MCF 10A (cell line): Measurements from ENCODE around the gene EFNA2. TPM values are rescaled to one million over a fixed set of nuclear protein-coding genes. Genes with fewer than 3 reads are reported as not detected.

ENCODE experiments used
- BruUV-seq: library from RNA; stranded (reverse); fragments of 400-500 nt; replicated peaks from 2 replicates; lab custom pipeline; 2021; lab: Mats Ljungman, UMichigan
- CTCF ChIA-PET: fragments of 300-600 bp; sonication (Branson Sonifier 250); formaldehyde crosslinking; extraction: SDS; loops from one replicate; lab custom pipeline; 2021; ENCODE audit warnings: antibody characterized with exemption, inconsistent platforms; lab: Yijun Ruan, JAX
- POLR2A ChIA-PET: fragments of 300-600, 350-650 bp; sonication (Branson Sonifier 250); formaldehyde crosslinking; extraction: SDS; loops from one replicate; lab custom pipeline; 2020; ENCODE audit warnings: antibody characterized with exemption, inconsistent platforms; lab: Yijun Ruan, JAX
- DNase-seq: peaks from one replicate; pipeline ENCODE4 v3.0.0-alpha.2; 2018; ENCODE audit not compliant: unreplicated experiment
- H3K27ac Mint-ChIP-seq: one replicate; pipeline ENCODE4 v1.8.0; 2022; ENCODE audit warnings: mild to moderate bottlenecking, low read depth, mixed read lengths; ENCODE audit not compliant: unreplicated experiment
- H3K27me3 Mint-ChIP-seq: one replicate; pipeline ENCODE4 v1.8.0; 2022; ENCODE audit warnings: mixed read lengths; ENCODE audit not compliant: insufficient read depth, unreplicated experiment
- H3K36me3 Mint-ChIP-seq: one replicate; pipeline ENCODE4 v1.8.0; 2022; ENCODE audit warnings: mild to moderate bottlenecking, moderate library complexity, mixed read lengths; ENCODE audit not compliant: insufficient read depth, unreplicated experiment
- H3K4me1 Mint-ChIP-seq: one replicate; pipeline ENCODE4 v1.8.0; 2022; ENCODE audit warnings: mixed read lengths; ENCODE audit not compliant: insufficient read depth, unreplicated experiment
- H3K4me3 Mint-ChIP-seq: one replicate; pipeline ENCODE4 v1.8.0; 2022; ENCODE audit warnings: mild to moderate bottlenecking, moderate library complexity, mixed read lengths; ENCODE audit not compliant: unreplicated experiment
- H3K9me3 Mint-ChIP-seq: one replicate; pipeline ENCODE4 v1.8.0; 2022; ENCODE audit warnings: mixed read lengths; ENCODE audit not compliant: unreplicated experiment
- intact Hi-C: fragments of 100-400 bp; cut with micrococcal nuclease; formaldehyde crosslinking; loops from 2 replicates; pipeline ENCODE4 v1.14.1; 2022
- total RNA-seq: library from RNA; stranded (reverse); gene quantifications from 2 replicates; pipeline ENCODE4 v1.2.3, GENCODE V29; 2022
- TF ChIP-seq, protein P1 (sequence below): fragments of 200-600 bp; IDR thresholded peaks from one replicate; pipeline ENCODE4 v1.8.0; 2022; ENCODE audit warnings: antibody characterized with exemption, mild to moderate bottlenecking; ENCODE audit not compliant: unreplicated experiment

Gene EFNA2
- total RNA-seq, 1 experiment from 2014 or later: not detected

DNA sequence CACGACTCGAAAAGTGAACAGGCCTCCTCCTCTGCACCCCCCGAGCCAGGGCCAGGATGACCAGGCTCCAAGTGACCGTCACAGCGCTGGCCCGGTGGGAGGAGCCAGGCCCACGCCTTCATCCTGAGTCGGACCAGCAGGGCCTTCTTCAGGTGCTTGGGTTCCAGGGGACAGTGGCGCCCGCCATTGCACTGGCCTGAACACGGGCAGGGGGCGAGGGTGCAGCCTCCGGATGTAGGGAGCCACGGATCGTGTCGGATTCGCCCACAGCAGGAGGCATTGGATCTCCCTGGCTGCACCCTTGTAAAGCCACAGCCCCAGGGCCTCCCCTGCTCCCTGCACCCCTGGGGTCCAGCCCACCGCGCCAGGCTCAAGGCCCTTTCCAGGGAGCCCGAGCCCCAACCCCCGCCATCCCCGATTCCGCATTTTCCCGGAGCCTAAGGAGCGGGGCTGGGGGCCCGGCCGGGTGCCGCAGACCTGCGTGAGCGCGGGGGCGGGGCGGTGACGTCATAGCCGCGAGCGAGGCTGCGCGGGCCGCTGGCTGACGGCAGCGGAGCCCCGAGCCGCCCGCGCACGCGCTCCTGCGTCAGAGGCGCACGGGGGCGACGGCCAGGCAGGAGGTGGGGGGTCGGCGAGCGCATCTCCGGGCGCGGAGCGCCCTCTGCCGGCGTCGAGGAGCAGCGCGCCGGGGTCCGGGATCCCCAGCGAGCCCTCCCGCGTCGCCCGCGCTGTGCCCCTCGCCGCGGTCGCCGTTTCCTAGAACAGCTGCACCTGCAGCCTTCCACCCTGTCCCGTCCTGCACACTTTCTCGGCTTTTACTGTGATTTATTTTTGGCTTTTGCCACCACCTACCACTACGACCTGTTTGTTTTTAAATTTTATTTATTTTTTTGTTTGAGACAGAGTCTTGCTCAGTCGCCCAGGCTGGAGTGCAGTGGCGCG, 45.6 kb upstream of the EFNA2 start:
- intact Hi-C loops: no loop called here
- Mint-ChIP-seq H3K4me3 (peak overlapping the region; percentile 74), H3K4me1 (peaks cover 10% of the 10 kb centered on the region), H3K27ac (no peak overlapping the region), H3K27me3 (no peaks in the 10 kb centered on the region), H3K9me3 (no peaks in the 10 kb centered on the region), H3K36me3 (peaks cover 7% of the 10 kb centered on the region)
- no TSS peak for BruUV-seq
- ChIA-PET CTCF (interaction anchor here (0.6 to 2.3 kb wide), 7 partner anchors 13 to 407 kb away, joined by 3 to 14 read pairs (median 4); no protein-coding TSS in a partner anchor), POLR2A (interaction anchor here (1.2 to 8.2 kb wide), 4 partner anchors 13 to 137 kb away, joined by 3 to 240 read pairs (median 8); partner anchors contain the start of gene CIRBP)
- TF ChIP-seq, protein P1, sequence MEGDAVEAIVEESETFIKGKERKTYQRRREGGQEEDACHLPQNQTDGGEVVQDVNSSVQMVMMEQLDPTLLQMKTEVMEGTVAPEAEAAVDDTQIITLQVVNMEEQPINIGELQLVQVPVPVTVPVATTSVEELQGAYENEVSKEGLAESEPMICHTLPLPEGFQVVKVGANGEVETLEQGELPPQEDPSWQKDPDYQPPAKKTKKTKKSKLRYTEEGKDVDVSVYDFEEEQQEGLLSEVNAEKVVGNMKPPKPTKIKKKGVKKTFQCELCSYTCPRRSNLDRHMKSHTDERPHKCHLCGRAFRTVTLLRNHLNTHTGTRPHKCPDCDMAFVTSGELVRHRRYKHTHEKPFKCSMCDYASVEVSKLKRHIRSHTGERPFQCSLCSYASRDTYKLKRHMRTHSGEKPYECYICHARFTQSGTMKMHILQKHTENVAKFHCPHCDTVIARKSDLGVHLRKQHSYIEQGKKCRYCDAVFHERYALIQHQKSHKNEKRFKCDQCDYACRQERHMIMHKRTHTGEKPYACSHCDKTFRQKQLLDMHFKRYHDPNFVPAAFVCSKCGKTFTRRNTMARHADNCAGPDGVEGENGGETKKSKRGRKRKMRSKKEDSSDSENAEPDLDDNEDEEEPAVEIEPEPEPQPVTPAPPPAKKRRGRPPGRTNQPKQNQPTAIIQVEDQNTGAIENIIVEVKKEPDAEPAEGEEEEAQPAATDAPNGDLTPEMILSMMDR: peak; percentile 88
- DNase-seq: peak; percentile 82

GRCh38 chr19:1240925-1241324, 44.7 kb upstream of the EFNA2 start:
- peaks cover 7% of the 10 kb centered on the region for H3K36me3 Mint-ChIP-seq
- H3K4me1 Mint-ChIP-seq: peaks cover 10% of the 10 kb centered on the region
- DNase-seq: no peak
- TF ChIP-seq, protein P1: no peak
- intact Hi-C loops: no loop called here
- ChIA-PET CTCF (interaction anchor here (0.6 to 2.3 kb wide), 7 partner anchors 23 to 222 kb away, joined by 3 to 14 read pairs (median 4); no protein-coding TSS in a partner anchor), POLR2A (interaction anchor here (0.6 to 8.2 kb wide), 11 partner anchors 12 to 214 kb away, joined by 3 to 240 read pairs (median 4); partner anchors contain the start of genes CIRBP, CNN2 and FAM174C)
- no peaks in the 10 kb centered on the region for H3K9me3 Mint-ChIP-seq
- peak overlapping the region; percentile 71 for H3K4me3 Mint-ChIP-seq
- H3K27me3 Mint-ChIP-seq: no peaks in the 10 kb centered on the region
- BruUV-seq: no TSS peak
- peak overlapping the region; percentile 75 for H3K27ac Mint-ChIP-seq

DNA sequence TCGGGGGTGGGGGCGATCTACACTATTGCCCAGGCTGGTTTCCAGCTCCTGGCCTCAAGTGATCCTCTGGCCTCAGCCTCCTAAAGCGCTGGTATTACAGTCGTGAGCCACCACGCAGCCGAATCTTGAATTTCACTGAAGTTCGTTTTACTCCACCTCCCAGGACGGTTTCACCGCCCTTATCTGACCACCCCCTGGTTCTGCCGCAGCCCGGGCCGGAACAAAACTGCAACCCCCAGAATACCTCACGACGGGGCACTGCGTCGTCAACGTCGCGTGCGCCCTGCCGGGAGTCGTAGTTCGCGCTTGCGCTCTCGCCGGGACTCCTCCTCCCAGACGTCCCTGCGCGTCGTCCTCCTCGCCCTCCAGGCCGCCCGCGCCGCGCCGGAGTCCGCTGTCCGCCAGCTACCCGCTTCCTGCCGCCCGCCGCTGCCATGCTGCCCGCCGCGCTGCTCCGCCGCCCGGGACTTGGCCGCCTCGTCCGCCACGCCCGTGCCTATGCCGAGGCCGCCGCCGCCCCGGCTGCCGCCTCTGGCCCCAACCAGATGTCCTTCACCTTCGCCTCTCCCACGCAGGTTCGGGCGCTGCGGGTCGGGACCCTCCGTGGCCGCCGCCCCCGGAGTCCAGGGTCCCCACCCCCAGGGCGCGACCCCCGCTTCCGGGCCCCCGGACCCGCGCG, 44.1 kb upstream of the EFNA2 start, which contains the start of gene ATP5F1D:
TSS of gene ATP5F1D (plus strand) at position 335 of the 679 bp plus-strand sequence. CDS start at position 435, 100 bp downstream.
- peaks cover 10% of the 10 kb centered on the region for H3K4me1 Mint-ChIP-seq
- ChIA-PET POLR2A (interaction anchor here (0.6 to 8.2 kb wide), 13 partner anchors 11 to 215 kb away, joined by 3 to 240 read pairs (median 5); partner anchors contain the start of genes CIRBP, CNN2 and FAM174C), CTCF (interaction anchor here (0.6 to 2.3 kb wide), 8 partner anchors 24 to 222 kb away, joined by 3 to 14 read pairs (median 4); partner anchors contain the start of gene CIRBP)
- TF ChIP-seq, protein P1: no peak
- BruUV-seq: no TSS peak
- peak within 1 kb of the TSS; percentile 75 for H3K27ac Mint-ChIP-seq
- H3K36me3 Mint-ChIP-seq: peaks cover 13% of the 10 kb centered on the region
- H3K4me3 Mint-ChIP-seq: peak within 1 kb of the TSS; percentile 71
- H3K9me3 Mint-ChIP-seq: no peaks in the 10 kb centered on the region
- no peaks in the 10 kb centered on the region for H3K27me3 Mint-ChIP-seq
- DNase-seq: peak; percentile 93
- intact Hi-C loops: no loop called here
